Nephron (organoid): ENCODE measurements around the gene ATG2A.
A peak's percentile ranks its signal among the peaks of the same experiment; 100 is the strongest.

ENCODE experiments used
- H3K27ac Mint-ChIP-seq, 3 experiments: 2 replicates each; pipeline ENCODE4 v1.8.0; 2020; ENCODE audit warnings: mixed read lengths in 3 of 3, mild to moderate bottlenecking in 2 of 3, moderate library complexity in 1 of 3
- H3K27me3 Mint-ChIP-seq: 2 replicates; pipeline ENCODE4 v1.8.0; 2021; ENCODE audit warnings: low read depth, mild to moderate bottlenecking, moderate library complexity, mixed read lengths
- H3K36me3 Mint-ChIP-seq: 2 replicates; pipeline ENCODE4 v1.8.0; 2020; ENCODE audit warnings: low read depth, mixed read lengths
- H3K4me1 Mint-ChIP-seq: 2 replicates; pipeline ENCODE4 v1.8.0; 2020; ENCODE audit warnings: mixed read lengths
- H3K4me3 Mint-ChIP-seq, 3 experiments: 2 replicates each; pipeline ENCODE4 v1.8.0; 2020; ENCODE audit warnings: mild to moderate bottlenecking in 3 of 3, mixed read lengths in 3 of 3, moderate library complexity in 2 of 3
- H3K9me3 Mint-ChIP-seq: 2 replicates; pipeline ENCODE4 v1.8.0; 2020; ENCODE audit warnings: mixed read lengths
- TF ChIP-seq, protein P1 (sequence below), 3 experiments: fragments of 200-600 bp; sonication (generic); IDR thresholded peaks; one replicate each; pipeline ENCODE4 v1.5.0; 2021; ENCODE audit warnings: antibody characterized with exemption in 3 of 3; ENCODE audit not compliant: unreplicated experiment in 3 of 3

ATG2A gene

GRCh38 chr11:64891880-64892279, 25.1 kb downstream of the ATG2A start:
- H3K4me3 Mint-ChIP-seq, result peak overlapping the region in 1 of 3 experiments; percentile 48

GRCh38 chr11:64891215-64891848, 25.7 kb downstream of the ATG2A start:
- H3K4me3 Mint-ChIP-seq, result peak overlapping the region in 1 of 3 experiments; percentile 48
- TF ChIP-seq, protein P1, sequence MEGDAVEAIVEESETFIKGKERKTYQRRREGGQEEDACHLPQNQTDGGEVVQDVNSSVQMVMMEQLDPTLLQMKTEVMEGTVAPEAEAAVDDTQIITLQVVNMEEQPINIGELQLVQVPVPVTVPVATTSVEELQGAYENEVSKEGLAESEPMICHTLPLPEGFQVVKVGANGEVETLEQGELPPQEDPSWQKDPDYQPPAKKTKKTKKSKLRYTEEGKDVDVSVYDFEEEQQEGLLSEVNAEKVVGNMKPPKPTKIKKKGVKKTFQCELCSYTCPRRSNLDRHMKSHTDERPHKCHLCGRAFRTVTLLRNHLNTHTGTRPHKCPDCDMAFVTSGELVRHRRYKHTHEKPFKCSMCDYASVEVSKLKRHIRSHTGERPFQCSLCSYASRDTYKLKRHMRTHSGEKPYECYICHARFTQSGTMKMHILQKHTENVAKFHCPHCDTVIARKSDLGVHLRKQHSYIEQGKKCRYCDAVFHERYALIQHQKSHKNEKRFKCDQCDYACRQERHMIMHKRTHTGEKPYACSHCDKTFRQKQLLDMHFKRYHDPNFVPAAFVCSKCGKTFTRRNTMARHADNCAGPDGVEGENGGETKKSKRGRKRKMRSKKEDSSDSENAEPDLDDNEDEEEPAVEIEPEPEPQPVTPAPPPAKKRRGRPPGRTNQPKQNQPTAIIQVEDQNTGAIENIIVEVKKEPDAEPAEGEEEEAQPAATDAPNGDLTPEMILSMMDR (IDR thresholded peaks at IDR 0.05; ENCODE audit: unreplicated experiment in 3 of 3), result no peak

More at GRCh38 chr11:64891880-64892279, 25.1 kb downstream of the ATG2A start:
- peaks cover 9% of the 10 kb centered on the region for H3K4me1 Mint-ChIP-seq
- H3K27ac Mint-ChIP-seq, result peak overlapping the region in 2 of 3 experiments; percentile 27 to 84
- TF ChIP-seq, protein P1 (IDR thresholded peaks at IDR 0.05; ENCODE audit: unreplicated experiment in 3 of 3), result no peak
- H3K36me3 Mint-ChIP-seq, result no peaks in the 10 kb centered on the region
- no peaks in the 10 kb centered on the region for H3K9me3 Mint-ChIP-seq
- H3K27me3 Mint-ChIP-seq, result no peaks in the 10 kb centered on the region

GRCh38 chr11:64890522-64890939, 26.5 kb downstream of the ATG2A start:
- H3K27ac Mint-ChIP-seq, result peak overlapping the region; percentile 32 to 69 (median 45)
- no peaks in the 10 kb centered on the region for H3K27me3 Mint-ChIP-seq
- TF ChIP-seq, protein P1 (IDR thresholded peaks at IDR 0.05; ENCODE audit: unreplicated experiment in 3 of 3), result no peak
- H3K36me3 Mint-ChIP-seq, result no peaks in the 10 kb centered on the region
- no peaks in the 10 kb centered on the region for H3K9me3 Mint-ChIP-seq
- H3K4me1 Mint-ChIP-seq, result peaks cover 9% of the 10 kb centered on the region
- H3K4me3 Mint-ChIP-seq, result no peak overlapping the region

More at GRCh38 chr11:64891215-64891848, 25.7 kb downstream of the ATG2A start:
- no peaks in the 10 kb centered on the region for H3K27me3 Mint-ChIP-seq
- H3K4me1 Mint-ChIP-seq, result peaks cover 9% of the 10 kb centered on the region
- no peaks in the 10 kb centered on the region for H3K36me3 Mint-ChIP-seq
- peak overlapping the region in 2 of 3 experiments; percentile 32 to 84 for H3K27ac Mint-ChIP-seq
- no peaks in the 10 kb centered on the region for H3K9me3 Mint-ChIP-seq

DNA sequence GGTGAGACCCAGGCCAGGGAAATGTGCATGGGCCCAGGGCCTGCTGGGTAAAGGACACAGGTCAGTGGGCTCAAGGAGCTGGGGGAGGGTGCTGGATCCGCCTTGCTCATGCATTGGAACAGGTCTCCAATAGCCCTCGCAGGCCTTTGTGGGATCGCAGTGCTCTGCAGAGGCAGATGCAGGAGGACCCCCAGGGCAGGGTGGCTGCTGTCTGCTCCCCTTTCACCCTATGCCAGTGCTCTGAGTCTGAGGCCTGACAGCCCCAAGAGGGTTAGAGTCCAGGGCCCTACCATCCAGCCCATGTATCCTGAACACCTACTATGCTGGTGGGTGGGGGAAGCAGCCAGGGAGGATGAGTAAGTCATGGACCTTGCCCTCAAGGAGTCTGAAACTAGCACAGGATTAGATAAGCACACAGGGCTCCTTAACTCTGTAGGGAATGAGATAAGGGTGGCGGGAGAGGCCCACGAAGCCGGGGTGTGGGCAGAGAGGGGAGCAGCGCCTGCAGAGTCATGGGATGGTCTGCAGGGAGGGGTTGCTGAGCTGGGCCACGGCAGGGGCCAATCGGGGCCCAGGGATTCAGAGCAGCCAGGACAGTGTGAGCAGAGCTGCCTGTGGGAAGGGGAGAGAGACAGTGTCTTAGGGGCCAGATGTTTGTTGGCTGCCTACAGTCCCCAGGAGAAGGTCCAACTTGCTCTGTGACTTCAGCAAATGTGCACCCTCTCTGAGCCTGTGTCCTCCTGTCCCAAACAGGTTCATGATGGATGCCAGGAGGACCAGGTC, 28.1 kb downstream of the ATG2A start:
- H3K9me3 Mint-ChIP-seq, result no peaks in the 10 kb centered on the region
- no peaks in the 10 kb centered on the region for H3K36me3 Mint-ChIP-seq
- peak overlapping the region; percentile 64 to 93 (median 90) for H3K27ac Mint-ChIP-seq
- no peaks in the 10 kb centered on the region for H3K27me3 Mint-ChIP-seq
- TF ChIP-seq, protein P1 (IDR thresholded peaks at IDR 0.05; ENCODE audit: unreplicated experiment in 3 of 3), result no peak
- peaks cover 9% of the 10 kb centered on the region for H3K4me1 Mint-ChIP-seq
- H3K4me3 Mint-ChIP-seq, result peak overlapping the region in 1 of 3 experiments; percentile 46

DNA sequence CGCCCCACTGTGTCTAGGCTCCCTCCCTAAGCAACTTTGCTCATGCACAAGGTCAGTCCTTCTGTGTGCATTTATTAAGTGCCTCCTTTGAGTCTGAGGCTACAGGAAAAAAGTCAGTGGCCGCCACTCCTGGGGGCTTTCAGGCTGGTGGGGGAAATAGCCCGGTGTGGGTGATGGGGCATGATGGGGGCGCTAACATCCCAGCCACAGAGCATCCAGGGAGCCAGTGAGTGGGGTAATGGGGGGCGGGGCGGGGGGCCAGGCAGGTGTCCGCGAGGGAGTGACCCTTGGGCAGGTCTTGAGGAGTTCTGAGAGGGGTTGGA, 28.6 kb downstream of the ATG2A start:
- Mint-ChIP-seq H3K4me3 (peak overlapping the region in 2 of 3 experiments; percentile 79 to 80), H3K36me3 (no peaks in the 10 kb centered on the region), H3K27me3 (no peaks in the 10 kb centered on the region), H3K4me1 (peaks cover 9% of the 10 kb centered on the region), H3K9me3 (no peaks in the 10 kb centered on the region), H3K27ac (peak overlapping the region; percentile 61 to 93 (median 90))
- TF ChIP-seq, protein P1 (IDR thresholded peaks at IDR 0.05; ENCODE audit: unreplicated experiment in 3 of 3), result no peak
